Breast epithelium (tissue), 3 donors: ENCODE data around the gene TNFRSF8.

Experiments used
- CTCF ChIP-seq, 3 donors: fragments of 450-650 bp; IDR thresholded peaks; one replicate each; pipeline ENCODE4 v1.5.1; 2016 to 2017; ENCODE audit warnings: antibody characterized with exemption in 3 of 3, mild to moderate bottlenecking in 3 of 3, moderate library complexity in 3 of 3
- POLR2A ChIP-seq: fragments of 450-650 bp; IDR thresholded peaks from one replicate; pipeline ENCODE4 v1.6.1; 2016; ENCODE audit warnings: antibody characterized with exemption, mild to moderate bottlenecking, moderate library complexity
- POLR2AphosphoS5 ChIP-seq, 3 donors: sonication (generic); formaldehyde crosslinking; IDR thresholded peaks; one replicate each; pipeline ENCODE4 v1.6.1; 2017; ENCODE audit warnings: antibody characterized with exemption in 3 of 3

DNA sequence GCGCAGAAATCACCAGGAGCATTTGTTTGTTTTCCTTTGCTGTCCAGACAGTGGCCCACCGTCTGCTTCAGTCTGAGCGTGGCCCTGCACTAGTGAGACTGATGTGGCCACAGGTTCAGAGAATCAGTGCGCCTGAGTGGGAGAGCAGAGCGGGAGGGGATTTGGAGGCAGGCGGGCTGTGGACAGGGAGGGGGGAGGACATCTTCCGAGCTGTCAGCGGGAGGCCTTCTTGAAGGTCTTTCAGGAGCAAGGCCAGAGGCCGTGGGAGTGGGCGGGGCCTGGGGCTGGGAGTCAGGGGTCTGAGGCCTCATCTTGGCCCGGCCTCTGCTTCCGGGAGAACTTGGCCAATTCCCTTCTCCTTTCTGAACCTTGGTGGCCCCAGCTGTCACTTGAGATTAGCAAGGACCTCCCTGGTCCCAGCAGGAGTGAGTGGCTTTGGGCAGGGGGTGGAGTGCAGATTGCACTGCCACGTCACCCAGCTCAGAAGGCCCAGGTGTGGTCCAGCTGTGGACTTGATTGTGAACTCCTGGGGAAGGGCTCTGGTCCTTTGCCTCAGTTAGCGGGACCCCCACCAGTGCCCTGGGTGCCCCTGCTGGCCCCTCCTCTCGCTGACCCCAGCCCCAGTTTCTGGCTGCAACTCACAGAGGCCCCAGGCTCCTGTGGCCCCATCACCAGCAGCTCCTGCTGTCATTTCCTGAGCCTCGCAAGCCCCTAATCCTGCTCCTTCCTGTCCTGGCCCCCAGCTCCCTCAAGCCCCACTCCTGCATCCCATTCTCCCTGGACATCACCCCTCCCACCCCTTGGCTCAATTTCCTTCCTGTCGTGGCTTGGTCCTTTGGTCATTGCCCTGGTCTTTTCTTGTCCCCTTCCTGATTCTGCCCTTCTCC, 112.1 kb downstream of the TNFRSF8 start:
- TF ChIP-seq POLR2A, result no peak
- no peak for TF ChIP-seq CTCF (IDR thresholded peaks at IDR 0.05)
- TF ChIP-seq POLR2AphosphoS5 (IDR thresholded peaks at IDR 0.05), result no peak
